Choroid plexus epithelial cell (primary cell): ENCODE results near the gene WT1.
A peak's percentile ranks its signal among the peaks of the same experiment; 100 is the strongest.

Source experiments
- DNase-seq: peaks from one replicate; pipeline ENCODE4 v3.0.0-alpha.2; 2010; ENCODE audit warnings: low read depth
- H3K4me3 ChIP-seq: 2 replicates; pipeline ENCODE4 v1.5.1; 2011; ENCODE audit warnings: low read depth, mild to moderate bottlenecking, control low read depth, low read length, moderate library complexity
- TF ChIP-seq, protein P1 (sequence below): conservative IDR thresholded peaks from 2 replicates; pipeline ENCODE4 v1.5.1; 2011; ENCODE audit warnings: low read depth, mild to moderate bottlenecking, control low read depth, inconsistent platforms, low read length, moderate library complexity

Gene WT1

DNA sequence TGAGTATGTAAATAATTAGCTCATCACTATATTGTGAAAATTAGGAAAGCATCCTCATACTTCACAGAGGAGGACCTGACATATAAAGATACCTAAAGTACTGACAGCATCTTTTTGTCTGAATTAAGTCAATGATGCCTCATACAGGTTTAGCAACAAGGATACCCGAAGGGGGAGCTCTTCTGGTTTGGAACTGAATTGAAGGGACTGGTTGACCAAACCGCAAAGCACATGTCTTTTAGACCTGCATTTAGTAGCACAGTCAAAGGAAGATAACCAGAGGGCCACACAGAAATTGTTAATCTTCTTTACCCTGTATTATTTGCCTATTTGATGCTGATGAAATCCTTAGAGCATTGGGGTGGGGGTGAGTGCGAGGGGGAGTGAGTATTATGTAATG is 12.9 kb upstream of the WT1 start:
- TF ChIP-seq, protein P1, sequence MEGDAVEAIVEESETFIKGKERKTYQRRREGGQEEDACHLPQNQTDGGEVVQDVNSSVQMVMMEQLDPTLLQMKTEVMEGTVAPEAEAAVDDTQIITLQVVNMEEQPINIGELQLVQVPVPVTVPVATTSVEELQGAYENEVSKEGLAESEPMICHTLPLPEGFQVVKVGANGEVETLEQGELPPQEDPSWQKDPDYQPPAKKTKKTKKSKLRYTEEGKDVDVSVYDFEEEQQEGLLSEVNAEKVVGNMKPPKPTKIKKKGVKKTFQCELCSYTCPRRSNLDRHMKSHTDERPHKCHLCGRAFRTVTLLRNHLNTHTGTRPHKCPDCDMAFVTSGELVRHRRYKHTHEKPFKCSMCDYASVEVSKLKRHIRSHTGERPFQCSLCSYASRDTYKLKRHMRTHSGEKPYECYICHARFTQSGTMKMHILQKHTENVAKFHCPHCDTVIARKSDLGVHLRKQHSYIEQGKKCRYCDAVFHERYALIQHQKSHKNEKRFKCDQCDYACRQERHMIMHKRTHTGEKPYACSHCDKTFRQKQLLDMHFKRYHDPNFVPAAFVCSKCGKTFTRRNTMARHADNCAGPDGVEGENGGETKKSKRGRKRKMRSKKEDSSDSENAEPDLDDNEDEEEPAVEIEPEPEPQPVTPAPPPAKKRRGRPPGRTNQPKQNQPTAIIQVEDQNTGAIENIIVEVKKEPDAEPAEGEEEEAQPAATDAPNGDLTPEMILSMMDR = peak; percentile 67
- H3K4me3 ChIP-seq = no peak overlapping the region
- DNase-seq = peak; percentile 73

DNA sequence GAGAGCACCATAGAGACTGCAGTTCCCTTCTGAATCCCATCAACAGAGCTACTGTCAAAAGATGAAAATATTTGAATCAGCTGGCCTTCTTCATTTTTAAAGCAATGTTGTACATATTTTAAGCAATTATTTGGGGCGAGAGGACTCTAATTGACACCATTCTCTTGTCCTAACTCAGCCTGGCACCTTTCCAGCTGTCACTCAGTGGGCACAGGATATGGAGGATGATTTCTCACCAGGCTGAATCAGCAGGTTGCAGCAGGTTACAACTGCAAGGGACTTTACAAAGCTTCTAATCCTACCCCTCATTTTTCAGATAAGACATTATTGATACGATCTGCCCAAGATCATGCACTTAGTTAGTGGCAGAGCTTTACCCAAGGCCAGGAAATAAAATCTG is 11.9 kb upstream of the WT1 start:
- TF ChIP-seq, protein P1 = no peak
- no peak overlapping the region for H3K4me3 ChIP-seq
- DNase-seq = no peak

DNA sequence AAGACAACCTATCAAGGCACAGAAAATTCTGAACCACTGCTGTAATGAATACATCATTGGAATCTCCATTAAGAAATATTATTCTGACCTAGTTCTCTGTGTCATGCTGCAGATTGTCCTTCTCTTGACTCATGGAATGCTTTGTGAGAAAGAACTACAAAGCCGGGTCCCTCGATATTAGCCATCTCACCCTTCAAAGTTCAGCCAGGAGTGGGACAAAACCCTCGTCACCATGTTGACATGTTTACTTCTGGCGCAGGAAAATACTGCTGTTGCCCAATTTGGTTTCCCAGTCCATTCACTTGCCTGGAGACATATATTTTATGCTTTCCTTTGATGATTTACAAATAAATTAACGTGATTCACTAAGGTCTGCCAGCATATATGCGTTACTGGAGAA is 10.9 kb upstream of the WT1 start:
- H3K4me3 ChIP-seq = no peak overlapping the region
- TF ChIP-seq, protein P1 = no peak
- DNase-seq = no peak

DNA sequence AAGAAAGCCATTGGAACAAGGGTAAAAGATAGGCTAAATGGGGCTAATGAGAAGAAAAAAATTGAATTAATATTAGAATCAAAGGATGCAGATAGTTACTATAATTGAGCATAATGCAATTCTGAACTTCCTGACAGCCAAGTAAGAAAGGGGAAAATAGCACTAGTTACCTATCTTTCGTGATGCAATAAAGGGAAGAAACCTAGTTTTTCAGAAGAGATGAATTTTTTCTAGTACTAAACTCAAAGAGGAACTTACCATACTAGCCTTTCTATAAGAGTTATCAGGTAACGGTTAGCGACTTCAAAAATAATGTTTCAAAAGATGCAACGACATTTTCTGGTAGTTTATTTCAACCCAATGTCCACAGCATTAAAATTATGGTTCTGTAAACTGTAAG is 8.8 kb upstream of the WT1 start:
- no peak for DNase-seq
- H3K4me3 ChIP-seq = no peak overlapping the region
- TF ChIP-seq, protein P1 = no peak

DNA sequence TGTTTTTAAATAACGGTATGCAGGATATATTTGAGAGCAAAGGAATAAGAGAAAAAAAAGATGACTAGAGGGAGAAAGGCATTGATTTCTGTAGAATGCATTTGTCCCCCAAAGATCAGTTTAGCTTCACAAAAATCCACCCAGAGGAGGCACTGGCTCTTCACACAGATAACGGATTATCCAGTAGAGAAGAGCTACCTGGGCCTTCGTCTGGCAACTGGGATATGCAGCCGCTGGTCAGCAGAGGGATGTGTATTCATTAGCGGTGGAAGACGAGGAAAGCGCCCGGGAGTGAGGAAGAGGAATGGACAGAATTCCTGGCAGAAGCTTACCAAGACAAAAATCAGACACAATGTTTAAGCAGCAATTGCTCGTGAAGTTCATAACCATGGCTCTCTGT is 5.6 kb upstream of the WT1 start:
- TF ChIP-seq, protein P1 = no peak

DNA sequence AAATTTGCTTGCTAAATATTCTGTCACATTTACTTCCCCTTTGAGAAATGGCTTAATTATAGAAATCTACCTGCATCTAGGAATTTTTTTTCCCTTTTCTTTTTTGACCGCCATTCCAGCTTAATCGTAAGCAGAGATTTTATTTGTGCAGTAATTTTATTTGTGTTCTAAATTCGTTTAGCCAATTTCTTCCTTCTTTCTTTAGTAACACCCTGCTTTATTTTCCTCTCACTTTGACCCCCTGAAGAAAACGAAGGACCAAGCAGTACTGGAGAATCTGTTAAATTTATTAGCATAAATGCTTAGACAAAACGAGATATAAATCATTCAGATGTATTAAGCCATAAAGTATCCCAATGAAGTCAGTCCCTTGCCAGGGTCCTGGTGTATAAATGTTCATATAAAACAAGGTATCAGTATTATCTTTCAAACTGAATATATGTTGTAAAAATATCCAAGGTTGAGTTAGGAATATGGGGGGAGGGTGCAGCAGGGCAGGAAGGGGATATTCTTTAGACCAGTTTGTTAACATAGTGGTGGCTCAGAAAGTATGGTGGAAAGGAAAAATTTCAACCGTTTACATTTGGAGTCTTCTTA is 5.1 kb upstream of the WT1 start:
- no peak overlapping the region for H3K4me3 ChIP-seq
- DNase-seq = no peak
- TF ChIP-seq, protein P1 = no peak

More for the DNA sequence above, 5.6 kb upstream of the WT1 start:
- H3K4me3 ChIP-seq = no peak overlapping the region
- DNase-seq = no peak

DNA sequence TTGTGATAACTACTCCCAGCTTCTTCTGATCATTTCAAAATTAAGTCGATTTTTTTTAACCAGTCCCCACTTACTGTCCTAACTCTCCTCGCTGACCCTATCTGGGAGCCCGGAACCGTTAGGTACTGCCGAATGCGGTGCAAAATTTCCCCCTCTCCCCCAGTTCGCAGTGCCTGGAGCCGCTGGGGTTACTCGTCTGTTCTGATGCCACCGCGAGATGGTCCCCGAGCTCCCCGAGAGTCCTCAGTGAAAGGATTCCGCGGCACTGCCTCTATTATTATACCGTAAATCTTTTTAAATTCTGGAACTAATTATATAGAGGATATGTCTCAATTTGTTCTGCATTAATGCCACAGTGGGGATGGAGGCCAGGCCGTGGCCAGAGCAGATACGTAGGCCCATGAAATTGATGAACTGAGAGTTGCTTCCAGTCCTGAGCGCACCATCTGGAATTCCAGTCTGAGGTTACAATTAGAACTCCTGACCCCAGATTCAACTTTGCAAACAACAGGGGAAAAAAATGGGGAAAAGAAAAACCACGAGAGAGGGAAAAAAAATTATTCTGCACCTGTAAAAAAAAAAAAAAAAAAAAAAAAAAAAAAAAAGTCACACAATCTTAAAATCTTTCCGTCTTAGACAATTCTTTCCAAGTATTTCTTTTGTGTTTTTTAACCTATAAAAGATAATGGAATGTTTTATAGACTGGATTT is 4.3 kb upstream of the WT1 start:
- no peak for DNase-seq
- TF ChIP-seq, protein P1 = no peak
- H3K4me3 ChIP-seq = no peak overlapping the region
